Naive thymus-derived CD4-positive, alpha-beta T cell (primary cell): ENCODE results near the gene THBS3. TPM values are rescaled to one million over a fixed set of nuclear protein-coding genes. Genes with fewer than 3 reads are reported as not detected.
A peak's percentile ranks its signal among the peaks of the same experiment; 100 is the strongest.

Experiments
- ATAC-seq: fragments of 150-1000 bp; cut with Tn5 transposase; 2 replicates; pipeline ENCODE4 v1.10.0; 2021; ENCODE audit warnings: mild to moderate bottlenecking, moderate library complexity
- CTCF ChIA-PET: fragments of 350-600 bp; sonication (Branson Sonifier 250); formaldehyde crosslinking; loops from one replicate; lab custom pipeline; 2021; ENCODE audit warnings: antibody characterized with exemption; lab: Charles Lee
- POLR2A ChIA-PET: fragments of 350-600 bp; sonication (Branson Sonifier 250); formaldehyde crosslinking; loops from one replicate; lab custom pipeline; 2021; ENCODE audit warnings: antibody characterized with exemption, inconsistent platforms; lab: Charles Lee
- DNase-seq, 9 donors: peaks; one replicate each; pipeline versions ENCODE4 v3.0.0 to v3.0.0-alpha.2; 2020 to 2022; ENCODE audit warnings: mixed read lengths in 1 of 9
- H3K27ac ChIP-seq: one replicate; pipeline ENCODE4 v1.7.0; 2013; ENCODE audit warnings: mild to moderate bottlenecking, low read depth, low read length, moderate library complexity
- H3K27me3 ChIP-seq, 2 donors: one replicate each; pipeline ENCODE4 v1.7.0; 2013; ENCODE audit warnings: low read length in 2 of 2, mild to moderate bottlenecking in 2 of 2, moderate library complexity in 2 of 2; ENCODE audit not compliant: control insufficient read depth in 2 of 2, insufficient read depth in 2 of 2
- H3K36me3 ChIP-seq, 3 experiments: 1 replicate in 2 of 3; 2 replicates in 1 of 3; pipeline ENCODE4 v1.7.0; 2013; ENCODE audit warnings: low read length in 3 of 3, mild to moderate bottlenecking in 3 of 3, moderate library complexity in 1 of 3; ENCODE audit not compliant: insufficient read depth in 3 of 3, control insufficient read depth in 2 of 3
- H3K4me1 ChIP-seq, 2 donors: one replicate each; pipeline ENCODE4 v1.7.0; 2013; ENCODE audit warnings: low read length in 2 of 2, mild to moderate bottlenecking in 2 of 2, moderate library complexity in 1 of 2; ENCODE audit not compliant: control insufficient read depth in 2 of 2, insufficient read depth in 2 of 2
- H3K4me3 ChIP-seq: 2 replicates; pipeline ENCODE4 v1.7.0; 2013; ENCODE audit warnings: mild to moderate bottlenecking, low read length
- H3K9me3 ChIP-seq, 3 experiments: 1 replicate in 2 of 3; 2 replicates in 1 of 3; pipeline ENCODE4 v1.7.0; 2013; ENCODE audit warnings: low read length in 3 of 3; ENCODE audit not compliant: control insufficient read depth in 2 of 3
- H3K27ac Mint-ChIP-seq, 9 donors: one replicate each; pipeline ENCODE4 v1.8.0; 2020 to 2022; ENCODE audit warnings: mixed read lengths in 9 of 9, mild to moderate bottlenecking in 8 of 9, moderate library complexity in 5 of 9, inconsistent platforms in 2 of 9
- H3K27me3 Mint-ChIP-seq, 5 donors: one replicate each; pipeline ENCODE4 v1.8.0; 2021 to 2022; ENCODE audit warnings: mixed read lengths in 5 of 5, mild to moderate bottlenecking in 1 of 5
- H3K36me3 Mint-ChIP-seq, 5 donors: one replicate each; pipeline ENCODE4 v1.8.0; 2020 to 2022; ENCODE audit warnings: mixed read lengths in 5 of 5, mild to moderate bottlenecking in 3 of 5, inconsistent platforms in 1 of 5
- H3K4me1 Mint-ChIP-seq, 7 donors: one replicate each; pipeline ENCODE4 v1.8.0; 2020 to 2022; ENCODE audit warnings: mixed read lengths in 7 of 7, mild to moderate bottlenecking in 3 of 7, inconsistent platforms in 1 of 7
- H3K4me3 Mint-ChIP-seq, 10 donors: one replicate each; pipeline ENCODE4 v1.8.0; 2020 to 2022; ENCODE audit warnings: mild to moderate bottlenecking in 10 of 10, mixed read lengths in 10 of 10, moderate library complexity in 6 of 10, inconsistent platforms in 2 of 10
- H3K9me3 Mint-ChIP-seq, 11 donors: one replicate each; pipeline ENCODE4 v1.8.0; 2020 to 2022; ENCODE audit warnings: mixed read lengths in 11 of 11, mild to moderate bottlenecking in 4 of 11, inconsistent platforms in 1 of 11, moderate library complexity in 1 of 11
- intact Hi-C, 2 donors: fragments of 100-400 bp; cut with micrococcal nuclease; formaldehyde crosslinking; loops; one replicate each; pipeline ENCODE4 v1.15.1; 2023
- polyA plus RNA-seq, 2 donors: library from polyadenylated mRNA; unstranded; fragments of 300-500 nt; fragmentation: Illumina TruSeq; gene quantifications; one replicate each; pipeline ENCODE4 v1.2.3, GENCODE V29; 2021
- total RNA-seq, 6 experiments: library from RNA in 5 of 6; stranded (reverse) in 5 of 6; gene quantifications; 1 replicate in 5 of 6; 2 replicates in 1 of 6; pipeline ENCODE4 v1.2.3 and lab custom pipeline; 2021 to 2026

Gene THBS3
- total and polyA plus RNA-seq, 7 experiments from 2014 or later = 0.87 to 35.9 (median 26.8) TPM

- intact Hi-C loops = loop anchor here in 1 of 2 donors (2.0 kb wide), 1 partner anchor 15 kb away; no protein-coding TSS in a partner anchor
- POLR2A ChIA-PET = interaction anchor here (1.2 to 2.0 kb wide), 3 partner anchors 17 to 30 kb away, joined by 3 to 18 read pairs (median 4); partner anchors contain the start of gene THBS3
Measured at GRCh38 chr1:155177192-155177917, 30.3 kb downstream of the THBS3 start.

GRCh38 chr1:155176544-155177071, 31.1 kb downstream of the THBS3 start:
- peak overlapping the region; percentile 28 for H3K27ac ChIP-seq
- peak; percentile 62 to 84 (median 80) for DNase-seq
- Mint-ChIP-seq H3K4me1 (peaks cover 27 to 45% (median 40%) of the 10 kb centered on the region in 7 donors), H3K9me3 (peaks cover 0 to 4% (median 0%) of the 10 kb centered on the region in 11 donors), H3K27me3 (peaks cover 0 to 6% (median 0%) of the 10 kb centered on the region in 5 donors), H3K4me3 (peak overlapping the region in 9 of 10 donors; percentile 11 to 97 (median 48)), H3K27ac (peak overlapping the region in 8 of 9 donors; percentile 65 to 85 (median 73)), H3K36me3 (peaks cover 0 to 24% (median 3%) of the 10 kb centered on the region in 5 donors)
- ChIA-PET CTCF (interaction anchor here (0.6 to 4.5 kb wide), 6 partner anchors 17 to 61 kb away, joined by 3 to 45 read pairs (median 7); no protein-coding TSS in a partner anchor), POLR2A (interaction anchor here (1.2 to 5.1 kb wide), 4 partner anchors 17 to 51 kb away, joined by 3 to 30 read pairs (median 11); partner anchors contain the start of gene THBS3)
- no peaks in the 10 kb centered on the region for H3K27me3 ChIP-seq
- H3K36me3 ChIP-seq = peaks cover 0 to 29% (median 0%) of the 10 kb centered on the region in 3 experiments
- peak; percentile 65 for ATAC-seq
- H3K9me3 ChIP-seq = no peaks in the 10 kb centered on the region
- peaks cover 11 to 17% of the 10 kb centered on the region in 2 donors for H3K4me1 ChIP-seq
- intact Hi-C loops = loop anchor here (1.0 to 2.0 kb wide), 7 partner anchors 16 to 416 kb away; partner anchors contain the start of gene THBS3 (in 1 of the 2)
- no peak overlapping the region for H3K4me3 ChIP-seq

More at GRCh38 chr1:155177192-155177917, 30.3 kb downstream of the THBS3 start:
- H3K36me3 Mint-ChIP-seq = peaks cover 0 to 24% (median 3%) of the 10 kb centered on the region in 5 donors
- H3K4me1 Mint-ChIP-seq = peaks cover 21 to 39% (median 34%) of the 10 kb centered on the region in 7 donors
- DNase-seq = peak in 2 of 9 donors; percentile 5 to 19
- Histone ChIP-seq H3K27me3 (no peaks in the 10 kb centered on the region), H3K4me3 (no peak overlapping the region), H3K9me3 (no peaks in the 10 kb centered on the region), H3K36me3 (peaks cover 0 to 29% (median 0%) of the 10 kb centered on the region in 3 experiments), H3K4me1 (peaks cover 7 to 11% of the 10 kb centered on the region in 2 donors), H3K27ac (no peak overlapping the region)
- H3K27me3 Mint-ChIP-seq = peaks cover 0 to 6% (median 0%) of the 10 kb centered on the region in 5 donors
- ATAC-seq = no peak
- H3K27ac Mint-ChIP-seq = peak overlapping the region in 1 of 9 donors; percentile 73
- no peak overlapping the region for H3K4me3 Mint-ChIP-seq
- peaks cover 0 to 4% (median 0%) of the 10 kb centered on the region in 11 donors for H3K9me3 Mint-ChIP-seq
- CTCF ChIA-PET = interaction anchor here (0.6 to 2.4 kb wide), 8 partner anchors 16 to 95 kb away, joined by 3 to 26 read pairs (median 4); no protein-coding TSS in a partner anchor

GRCh38 chr1:155175927-155176371, 31.7 kb downstream of the THBS3 start:
- ChIA-PET POLR2A (interaction anchor here (1.3 to 5.1 kb wide), 5 partner anchors 18 to 68 kb away, joined by 3 to 30 read pairs (median 5); partner anchors contain the start of gene THBS3), CTCF (interaction anchor here (0.9 to 4.5 kb wide), 6 partner anchors 8 to 91 kb away, joined by 3 to 45 read pairs (median 8); partner anchors contain the start of genes MTX1 and THBS3)
- H3K27ac Mint-ChIP-seq = peak overlapping the region in 7 of 9 donors; percentile 70 to 85 (median 73)
- H3K27ac ChIP-seq = peak overlapping the region; percentile 28
- ATAC-seq = no peak
- peaks cover 0 to 29% (median 0%) of the 10 kb centered on the region in 3 experiments for H3K36me3 ChIP-seq
- H3K4me3 ChIP-seq = no peak overlapping the region
- peaks cover 0 to 6% (median 0%) of the 10 kb centered on the region in 5 donors for H3K27me3 Mint-ChIP-seq
- no peaks in the 10 kb centered on the region for H3K9me3 ChIP-seq
- DNase-seq = peak in 3 of 9 donors; percentile 15 to 35 (median 27)
- peaks cover 27 to 48% (median 40%) of the 10 kb centered on the region in 7 donors for H3K4me1 Mint-ChIP-seq
- peaks cover 0 to 4% (median 0%) of the 10 kb centered on the region in 11 donors for H3K9me3 Mint-ChIP-seq
- peaks cover 11 to 17% of the 10 kb centered on the region in 2 donors for H3K4me1 ChIP-seq
- H3K4me3 Mint-ChIP-seq = peak overlapping the region in 7 of 10 donors; percentile 11 to 97 (median 27)
- intact Hi-C loops = loop anchor here (1.0 to 2.0 kb wide), 7 partner anchors 17 to 416 kb away; partner anchors contain the start of gene THBS3 (in 1 of the 2)
- peaks cover 0 to 21% (median 3%) of the 10 kb centered on the region in 5 donors for H3K36me3 Mint-ChIP-seq
- H3K27me3 ChIP-seq = no peaks in the 10 kb centered on the region

GRCh38 chr1:155175281-155175926, 32.3 kb downstream of the THBS3 start:
- peak overlapping the region; percentile 88 for H3K27ac ChIP-seq
- POLR2A ChIA-PET = interaction anchor here (0.8 to 5.1 kb wide), 5 partner anchors 19 to 69 kb away, joined by 4 to 30 read pairs (median 5); no protein-coding TSS in a partner anchor
- peaks cover 0 to 6% (median 0%) of the 10 kb centered on the region in 5 donors for H3K27me3 Mint-ChIP-seq
- peak overlapping the region in 8 of 9 donors; percentile 28 to 98 (median 78) for H3K27ac Mint-ChIP-seq
- peaks cover 0 to 4% (median 0%) of the 10 kb centered on the region in 11 donors for H3K9me3 Mint-ChIP-seq
- ATAC-seq (no peak), DNase-seq (peak in 2 of 9 donors; percentile 9 to 20)
- intact Hi-C loops = no loop called here
- peak overlapping the region; percentile 56 to 100 (median 82) for H3K4me3 Mint-ChIP-seq
- H3K27me3 ChIP-seq = no peaks in the 10 kb centered on the region
- H3K4me3 ChIP-seq = no peak overlapping the region
- H3K4me1 ChIP-seq = peaks cover 11 to 17% of the 10 kb centered on the region in 2 donors
- peaks cover 0 to 31% (median 0%) of the 10 kb centered on the region in 3 experiments for H3K36me3 ChIP-seq
- peaks cover under 1 to 22% (median 3%) of the 10 kb centered on the region in 5 donors for H3K36me3 Mint-ChIP-seq
- H3K9me3 ChIP-seq = no peaks in the 10 kb centered on the region
- CTCF ChIA-PET = interaction anchor here (0.8 to 4.5 kb wide), 10 partner anchors 8 to 890 kb away, joined by 3 to 45 read pairs (median 6); partner anchors contain the start of genes MTX1 and THBS3
- peaks cover 27 to 49% (median 40%) of the 10 kb centered on the region in 7 donors for H3K4me1 Mint-ChIP-seq

GRCh38 chr1:155174324-155175280, 33.1 kb downstream of the THBS3 start:
- CTCF ChIA-PET = interaction anchor here (0.5 to 4.5 kb wide), 12 partner anchors 19 to 891 kb away, joined by 3 to 45 read pairs (median 4); partner anchors contain the start of genes MTX1 and THBS3
- peaks cover 0 to 34% (median 0%) of the 10 kb centered on the region in 3 experiments for H3K36me3 ChIP-seq
- intact Hi-C loops = loop anchor here (5.0 kb wide), 2 partner anchors 68 to 148 kb away; partner anchors contain the start of gene RUSC1 (in 1 of the 2)
- H3K27me3 ChIP-seq = no peaks in the 10 kb centered on the region
- H3K27ac Mint-ChIP-seq = peak overlapping the region; percentile 72 to 99 (median 98)
- DNase-seq (peak in 7 of 9 donors; percentile 37 to 56 (median 51)), ATAC-seq (no peak)
- POLR2A ChIA-PET = interaction anchor here (0.6 to 5.1 kb wide), 10 partner anchors 19 to 1040 kb away, joined by 3 to 30 read pairs (median 4); partner anchors contain the start of gene SLC50A1
- H3K27me3 Mint-ChIP-seq = peaks cover 0 to 6% (median 0%) of the 10 kb centered on the region in 5 donors
- peak overlapping the region; percentile 94 to 100 (median 98) for H3K4me3 Mint-ChIP-seq
- H3K9me3 ChIP-seq = no peaks in the 10 kb centered on the region
- peak overlapping the region; percentile 88 for H3K27ac ChIP-seq
- peaks cover 0 to 4% (median 0%) of the 10 kb centered on the region in 11 donors for H3K9me3 Mint-ChIP-seq
- peaks cover 28 to 51% (median 43%) of the 10 kb centered on the region in 7 donors for H3K4me1 Mint-ChIP-seq
- peaks cover 3 to 26% (median 4%) of the 10 kb centered on the region in 5 donors for H3K36me3 Mint-ChIP-seq
- peaks cover 11 to 17% of the 10 kb centered on the region in 2 donors for H3K4me1 ChIP-seq
- H3K4me3 ChIP-seq = peak overlapping the region; percentile 90
